Liver (tissue), 9 donors: ENCODE results near the gene MB21D2. TPM values are rescaled to one million over a fixed set of nuclear protein-coding genes. Genes with fewer than 3 reads are reported as not detected.

Experiments used
- DNase-seq: peaks from one replicate; pipeline ENCODE4 v3.0.0-alpha.2; 2017; ENCODE audit warnings: low spot score
- H3K27ac ChIP-seq, 2 donors: one replicate each; pipeline ENCODE4 v1.7.0; 2013; ENCODE audit warnings: inconsistent platforms in 2 of 2, low read length in 2 of 2, control low read depth in 1 of 2, low read depth in 1 of 2, mild to moderate bottlenecking in 1 of 2
- H3K27me3 ChIP-seq, 4 donors: one replicate each; pipeline versions ENCODE4 v1.6.1 to v1.7.0; 2013; ENCODE audit warnings: low read length in 3 of 4, inconsistent platforms in 1 of 4, mild to moderate bottlenecking in 1 of 4, moderate library complexity in 1 of 4; ENCODE audit not compliant: control insufficient read depth in 4 of 4, insufficient read depth in 4 of 4
- H3K36me3 ChIP-seq, 4 donors: one replicate each; pipeline versions ENCODE4 v1.6.1 to v1.7.0; 2013; ENCODE audit warnings: low read length in 3 of 4, mild to moderate bottlenecking in 3 of 4, low read depth in 1 of 4, moderate library complexity in 1 of 4; ENCODE audit not compliant: control insufficient read depth in 4 of 4, insufficient read depth in 3 of 4
- H3K4me1 ChIP-seq, 4 donors: one replicate each; pipeline versions ENCODE4 v1.6.1 to v1.7.0; 2013; ENCODE audit warnings: low read length in 3 of 4, mild to moderate bottlenecking in 3 of 4, moderate library complexity in 1 of 4; ENCODE audit not compliant: control insufficient read depth in 4 of 4, insufficient read depth in 4 of 4
- H3K4me3 ChIP-seq, 3 donors: one replicate each; pipeline versions ENCODE4 v1.6.1 to v1.7.0; 2013; ENCODE audit warnings: low read length in 3 of 3, control low read depth in 1 of 3, low read depth in 1 of 3, mild to moderate bottlenecking in 1 of 3
- H3K9ac ChIP-seq, 2 donors: one replicate each; pipeline ENCODE4 v1.7.0; 2013; ENCODE audit warnings: low read length in 2 of 2, mild to moderate bottlenecking in 2 of 2, moderate library complexity in 2 of 2, control low read depth in 1 of 2, low read depth in 1 of 2
- H3K9me3 ChIP-seq, 4 donors: one replicate each; pipeline versions ENCODE4 v1.6.1 to v1.7.0; 2013; ENCODE audit warnings: low read length in 3 of 4; ENCODE audit not compliant: control insufficient read depth in 4 of 4
- EGR1 ChIP-seq, 2 donors: IDR thresholded peaks; 2 replicates each; pipeline ENCODE4 v1.6.1; 2016 to 2018; ENCODE audit warnings: antibody characterized with exemption in 2 of 2, low read depth in 2 of 2
- FOXA1 ChIP-seq: IDR thresholded peaks from 2 replicates; pipeline ENCODE4 v1.6.1; 2016; ENCODE audit warnings: antibody characterized with exemption
- FOXA2 ChIP-seq: IDR thresholded peaks from 2 replicates; pipeline ENCODE4 v1.6.1; 2016; ENCODE audit warnings: antibody characterized with exemption
- GABPA ChIP-seq, 2 donors: IDR thresholded peaks in 1 of 2; conservative IDR thresholded peaks in 1 of 2; 2 replicates each; pipeline ENCODE4 v1.6.1; 2016; ENCODE audit warnings: antibody characterized with exemption in 2 of 2, mild to moderate bottlenecking in 1 of 2, moderate library complexity in 1 of 2
- JUND ChIP-seq, 2 donors: IDR thresholded peaks; 2 replicates each; pipeline ENCODE4 v1.6.1; 2016; ENCODE audit warnings: antibody characterized with exemption in 2 of 2
- MAX ChIP-seq: IDR thresholded peaks from 2 replicates; pipeline ENCODE4 v1.6.1; 2016; ENCODE audit warnings: antibody characterized with exemption
- RAD21 ChIP-seq, 2 donors: IDR thresholded peaks; 2 replicates each; pipeline ENCODE4 v1.6.1; 2016; ENCODE audit warnings: antibody characterized with exemption in 2 of 2, mild to moderate bottlenecking in 2 of 2
- REST ChIP-seq: IDR thresholded peaks from 2 replicates; pipeline ENCODE4 v1.6.1; 2016; ENCODE audit warnings: antibody characterized with exemption, mild to moderate bottlenecking
- RXRA ChIP-seq, 2 donors: IDR thresholded peaks; 2 replicates each; pipeline ENCODE4 v1.6.1; 2017 to 2018; ENCODE audit warnings: antibody characterized with exemption in 2 of 2, mild to moderate bottlenecking in 1 of 2
- SP1 ChIP-seq: IDR thresholded peaks from 2 replicates; pipeline ENCODE4 v1.6.1; 2018; ENCODE audit warnings: antibody characterized with exemption, mild to moderate bottlenecking
- TAF1 ChIP-seq: conservative IDR thresholded peaks from 2 replicates; pipeline ENCODE4 v1.6.1; 2016; ENCODE audit warnings: antibody characterized with exemption, mild to moderate bottlenecking
- YY1 ChIP-seq: IDR thresholded peaks from 2 replicates; pipeline ENCODE4 v1.6.1; 2016; ENCODE audit warnings: antibody characterized with exemption, mild to moderate bottlenecking
- ZBTB33 ChIP-seq: IDR thresholded peaks from 2 replicates; pipeline ENCODE4 v1.6.1; 2016; ENCODE audit warnings: antibody characterized with exemption
- WGBS: extraction: QIAGEN DNeasy Blood & Tissue Kit; methylation state at CpG from one replicate; pipeline ENCODE4 v1.1.7; 2013; 5-methylcytosine and 5-hydroxymethylcytosine counted together
- polyA plus RNA-seq, 2 donors: library from polyadenylated mRNA; stranded (reverse) in 1 of 2; unstranded in 1 of 2; fragments of 200-250 nt in 1 of 2; fragments of >200 nt in 1 of 2; fragmentation: Nextera tagmentation in 1 of 2; extraction: Ambion mirVana in 1 of 2; gene quantifications; one replicate each; pipeline versions ENCODE4 v1.2.1 to v1.2.3, GENCODE V29; 2013 to 2015
- total RNA-seq, 2 donors: library from RNA; depleted of rRNA; stranded (reverse); fragments of >200 nt; gene quantifications; one replicate each; pipeline ENCODE4 v1.2.3, GENCODE V29; 2014
- donor health status: healthy.
- donor health status: healthy.
- donor health status: healthy.
- donor health status: healthy.
- donor health status: healthy.

MB21D2 gene
- total and polyA plus RNA-seq, 4 donors, result 0.13 to 1.9 (median 0.46) TPM

GRCh38 chr3:192928016-192928415 lies 10.4 kb upstream of the MB21D2 start:
- no peak overlapping the region for H3K9ac ChIP-seq
- H3K4me1 ChIP-seq, result peaks cover 0 to 10% (median 3%) of the 10 kb centered on the region in 4 donors
- no peak for TF ChIP-seq REST
- no peak for TF ChIP-seq RAD21 (IDR thresholded peaks at IDR 0.05)
- no peak for TF ChIP-seq SP1
- no peak for TF ChIP-seq RXRA (IDR thresholded peaks at IDR 0.05)
- no peak for TF ChIP-seq ZBTB33
- TF ChIP-seq YY1, result no peak
- TF ChIP-seq TAF1, result no peak
- TF ChIP-seq JUND (IDR thresholded peaks at IDR 0.05), result no peak
- TF ChIP-seq EGR1 (IDR thresholded peaks at IDR 0.05; ENCODE audit: low read depth in 2 of 2), result no peak
- peaks cover 0 to 5% (median 2%) of the 10 kb centered on the region in 4 donors for H3K27me3 ChIP-seq
- no peaks in the 10 kb centered on the region for H3K9me3 ChIP-seq
- no peaks in the 10 kb centered on the region for H3K36me3 ChIP-seq
- no peak for DNase-seq
- H3K27ac ChIP-seq, result no peak overlapping the region
- no peak overlapping the region for H3K4me3 ChIP-seq

GRCh38 chr3:192927016-192927415 lies 9.4 kb upstream of the MB21D2 start:
- DNase-seq, result no peak
- Histone ChIP-seq H3K4me3 (no peak overlapping the region), H3K27me3 (peaks cover 0 to 3% (median 2%) of the 10 kb centered on the region in 4 donors), H3K9ac (no peak overlapping the region), H3K36me3 (no peaks in the 10 kb centered on the region), H3K27ac (no peak overlapping the region), H3K9me3 (no peaks in the 10 kb centered on the region), H3K4me1 (peaks cover 0 to 10% (median 3%) of the 10 kb centered on the region in 4 donors)
- no peak for TF ChIP-seq REST
- no peak for TF ChIP-seq FOXA2
- no peak for TF ChIP-seq MAX
- no peak for TF ChIP-seq GABPA (IDR thresholded peaks at IDR 0.05 in 1 of 2, conservative IDR thresholded peaks at IDR 0.05 in 1 of 2)
- TF ChIP-seq EGR1 (IDR thresholded peaks at IDR 0.05; ENCODE audit: low read depth in 2 of 2), result no peak
- no peak for TF ChIP-seq RXRA (IDR thresholded peaks at IDR 0.05)
- no peak for TF ChIP-seq FOXA1
- TF ChIP-seq RAD21 (IDR thresholded peaks at IDR 0.05), result no peak
- WGBS, result 78% methylated on average over 3 of the region's 3 CpGs
